PC-9 (cell line): ENCODE data around the gene ZFPL1.

Experiments
- CTCF ChIP-seq: fragments of 200-600 bp; sonication (generic); conservative IDR thresholded peaks from 2 replicates; pipeline ENCODE4 v1.6.1; 2017; ENCODE audit warnings: mixed run types, antibody characterized with exemption, mild to moderate bottlenecking, moderate library complexity
- EZH2 ChIP-seq: fragments of 200-600 bp; sonication (generic); IDR thresholded peaks from 2 replicates; pipeline ENCODE4 v1.8.0; 2017; ENCODE audit warnings: antibody characterized with exemption, low read depth

- TF ChIP-seq CTCF (no peak), EZH2 (no peak)
Observed at GRCh38 chr11:65035579-65035978, 48.4 kb upstream of the ZFPL1 start.
